Sigmoid colon (tissue), 3 donors: Measurements from ENCODE around the gene IGSF6.

Experiments
- POLR2A ChIP-seq, 2 donors: fragments of 450-650 bp; IDR thresholded peaks; one replicate each; pipeline ENCODE4 v1.6.1; 2016; ENCODE audit warnings: antibody characterized with exemption in 2 of 2, mild to moderate bottlenecking in 2 of 2, moderate library complexity in 2 of 2
- TF ChIP-seq, protein P1 (sequence below), 4 experiments: fragments of 450-650 bp in 3 of 4; fragments of 200-600 bp in 1 of 4; IDR thresholded peaks; one replicate each; pipeline ENCODE4 v1.5.1; 2016 to 2019; ENCODE audit warnings: antibody characterized with exemption in 4 of 4, mild to moderate bottlenecking in 3 of 4, moderate library complexity in 2 of 4

DNA sequence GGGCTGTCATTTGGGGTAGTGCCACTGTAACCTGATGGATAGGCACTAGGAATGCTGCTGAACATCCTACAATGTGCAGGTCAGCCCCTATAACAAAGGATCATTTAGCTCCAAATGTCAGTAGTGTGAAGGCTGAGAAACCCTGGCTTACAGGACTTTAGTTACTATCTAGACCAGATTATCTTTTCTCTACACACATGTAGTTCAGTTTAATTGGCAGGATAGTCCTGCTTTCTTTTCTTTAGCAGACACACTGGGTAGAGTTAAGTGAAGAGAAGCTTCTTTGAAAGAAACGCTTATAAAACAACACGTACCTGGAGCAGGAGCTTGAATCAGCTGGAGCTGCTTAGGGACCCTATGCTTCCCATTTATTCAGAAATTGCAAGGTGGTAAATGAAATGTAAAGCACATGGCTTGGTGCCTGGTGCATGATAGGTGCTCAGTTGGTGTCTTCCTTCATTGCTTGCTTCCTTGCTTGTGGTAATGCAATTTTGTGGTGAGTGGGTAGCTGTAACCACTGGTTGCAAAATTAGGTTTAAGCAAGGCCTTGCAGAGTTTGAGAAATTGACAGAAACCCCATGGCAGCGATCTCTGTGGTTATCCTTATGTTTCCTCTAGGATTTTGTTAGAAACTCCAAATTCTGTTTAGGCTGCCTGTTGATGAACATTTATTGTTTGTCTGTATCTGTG is 43.6 kb downstream of the IGSF6 start:
- TF ChIP-seq, protein P1, sequence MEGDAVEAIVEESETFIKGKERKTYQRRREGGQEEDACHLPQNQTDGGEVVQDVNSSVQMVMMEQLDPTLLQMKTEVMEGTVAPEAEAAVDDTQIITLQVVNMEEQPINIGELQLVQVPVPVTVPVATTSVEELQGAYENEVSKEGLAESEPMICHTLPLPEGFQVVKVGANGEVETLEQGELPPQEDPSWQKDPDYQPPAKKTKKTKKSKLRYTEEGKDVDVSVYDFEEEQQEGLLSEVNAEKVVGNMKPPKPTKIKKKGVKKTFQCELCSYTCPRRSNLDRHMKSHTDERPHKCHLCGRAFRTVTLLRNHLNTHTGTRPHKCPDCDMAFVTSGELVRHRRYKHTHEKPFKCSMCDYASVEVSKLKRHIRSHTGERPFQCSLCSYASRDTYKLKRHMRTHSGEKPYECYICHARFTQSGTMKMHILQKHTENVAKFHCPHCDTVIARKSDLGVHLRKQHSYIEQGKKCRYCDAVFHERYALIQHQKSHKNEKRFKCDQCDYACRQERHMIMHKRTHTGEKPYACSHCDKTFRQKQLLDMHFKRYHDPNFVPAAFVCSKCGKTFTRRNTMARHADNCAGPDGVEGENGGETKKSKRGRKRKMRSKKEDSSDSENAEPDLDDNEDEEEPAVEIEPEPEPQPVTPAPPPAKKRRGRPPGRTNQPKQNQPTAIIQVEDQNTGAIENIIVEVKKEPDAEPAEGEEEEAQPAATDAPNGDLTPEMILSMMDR (IDR thresholded peaks at IDR 0.05), result no peak
- no peak for TF ChIP-seq POLR2A (IDR thresholded peaks at IDR 0.05)
